Occipital lobe (tissue), 2 donors: ENCODE measurements around the gene SLC35D3. TPM values are rescaled to one million over a fixed set of nuclear protein-coding genes. Genes with fewer than 3 reads are reported as not detected.
"Not testable (repeated sequence)": the region's sequence is repeated elsewhere in the genome, so short reads cannot be mapped to it uniquely, and the experiment has no call there.

Source experiments
- DNase-seq: peaks from one replicate; lab custom pipeline; 2025; lab: John Stamatoyannopoulos, UW
- total RNA-seq: library from RNA; depleted of rRNA; stranded (reverse); fragments of >200 nt; gene quantifications from one replicate; pipeline ENCODE4 v1.2.3, GENCODE V29; 2014

The SLC35D3 gene
- total RNA-seq, 1 donor from 2014 or later = not detected

- no peak for DNase-seq
These were observed 1.2 kb downstream of the SLC35D3 start for GRCh38 chr6:136923116-136923953.

- no peak for DNase-seq
These were observed 2.0 kb downstream of the SLC35D3 start for GRCh38 chr6:136923954-136924673.

GRCh38 chr6:136926383-136926782, 4.3 kb downstream of the SLC35D3 start:
- DNase-seq = no peak

- DNase-seq = no peak
These were observed 5.2 kb downstream of the SLC35D3 start for GRCh38 chr6:136927292-136927691.

GRCh38 chr6:136930528-136930927, 8.4 kb downstream of the SLC35D3 start:
- no peak for DNase-seq

GRCh38 chr6:136932599-136932998, 10.5 kb downstream of the SLC35D3 start:
- DNase-seq = no peak

- no peak for DNase-seq
These were observed 23.0 kb downstream of the SLC35D3 start for GRCh38 chr6:136945072-136945471.

- no peak for DNase-seq
These were observed 23.6 kb downstream of the SLC35D3 start for GRCh38 chr6:136945711-136946121.

GRCh38 chr6:136947037-136947436, 24.9 kb downstream of the SLC35D3 start:
- DNase-seq = no peak

- not testable (repeated sequence) for DNase-seq
These were observed 27.9 kb downstream of the SLC35D3 start for GRCh38 chr6:136949957-136950356.

GRCh38 chr6:136950436-136951126, 28.5 kb downstream of the SLC35D3 start:
- no peak for DNase-seq

GRCh38 chr6:136952714-136953260, 30.7 kb downstream of the SLC35D3 start:
- DNase-seq = no peak

GRCh38 chr6:136955123-136955522, 33.0 kb downstream of the SLC35D3 start:
- no peak for DNase-seq

GRCh38 chr6:136956590-136957544, 34.8 kb downstream of the SLC35D3 start:
- DNase-seq = no peak

- no peak for DNase-seq
These were observed 36.1 kb downstream of the SLC35D3 start for GRCh38 chr6:136958168-136958567.

- no peak for DNase-seq
These were observed 37.4 kb downstream of the SLC35D3 start for GRCh38 chr6:136959471-136959891.

- not testable (repeated sequence) for DNase-seq
These were observed 37.8 kb downstream of the SLC35D3 start for GRCh38 chr6:136959935-136960334.

- DNase-seq = no peak
These were observed 38.7 kb downstream of the SLC35D3 start for GRCh38 chr6:136960781-136961180.

GRCh38 chr6:136961848-136962247, 39.7 kb downstream of the SLC35D3 start:
- DNase-seq = no peak

GRCh38 chr6:136962661-136963060, 40.6 kb downstream of the SLC35D3 start:
- DNase-seq = no peak

GRCh38 chr6:136963259-136963658, 41.2 kb downstream of the SLC35D3 start:
- no peak for DNase-seq
